Progenitor cell of endocrine pancreas (in vitro differentiated cells): ENCODE data around the gene UAP1. TPM values are rescaled to one million over a fixed set of nuclear protein-coding genes. Genes with fewer than 3 reads are reported as not detected.
"Not testable (repeated sequence)": the region's sequence is repeated elsewhere in the genome, so short reads cannot be mapped to it uniquely, and the experiment has no call there.

Experiments used
- DNase-seq: peaks from one replicate; pipeline ENCODE4 v3.0.0; 2021; ENCODE audit warnings: low spot score; ENCODE audit not compliant: unreplicated experiment
- H3K27ac Mint-ChIP-seq: 2 replicates; pipeline ENCODE4 v1.8.0; 2021; ENCODE audit warnings: mild to moderate bottlenecking, moderate library complexity, mixed read lengths
- H3K27me3 Mint-ChIP-seq: 2 replicates; pipeline ENCODE4 v1.8.0; 2021; ENCODE audit warnings: mixed read lengths
- H3K36me3 Mint-ChIP-seq: 2 replicates; pipeline ENCODE4 v1.8.0; 2022; ENCODE audit warnings: mixed read lengths; ENCODE audit not compliant: insufficient read depth
- H3K4me1 Mint-ChIP-seq: 2 replicates; pipeline ENCODE4 v1.8.0; 2021; ENCODE audit warnings: low read depth, mixed read lengths
- H3K4me3 Mint-ChIP-seq: 2 replicates; pipeline ENCODE4 v1.8.0; 2021; ENCODE audit warnings: low read depth, mild to moderate bottlenecking, moderate library complexity, mixed read lengths
- H3K9me3 Mint-ChIP-seq: 2 replicates; pipeline ENCODE4 v1.8.0; 2021; ENCODE audit warnings: low read depth, mixed read lengths
- CTCF ChIP-seq: fragments of 200-600 bp; sonication (generic); IDR thresholded peaks from one replicate; pipeline ENCODE4 v1.5.0; 2021; ENCODE audit warnings: antibody characterized with exemption, mild to moderate bottlenecking; ENCODE audit not compliant: unreplicated experiment
- total RNA-seq: library from RNA; stranded (reverse); gene quantifications from 2 replicates; pipeline ENCODE4 v1.2.1, GENCODE V29; 2021

Gene UAP1
- total RNA-seq, 1 donor from 2014 or later, result 30.8 TPM

DNA sequence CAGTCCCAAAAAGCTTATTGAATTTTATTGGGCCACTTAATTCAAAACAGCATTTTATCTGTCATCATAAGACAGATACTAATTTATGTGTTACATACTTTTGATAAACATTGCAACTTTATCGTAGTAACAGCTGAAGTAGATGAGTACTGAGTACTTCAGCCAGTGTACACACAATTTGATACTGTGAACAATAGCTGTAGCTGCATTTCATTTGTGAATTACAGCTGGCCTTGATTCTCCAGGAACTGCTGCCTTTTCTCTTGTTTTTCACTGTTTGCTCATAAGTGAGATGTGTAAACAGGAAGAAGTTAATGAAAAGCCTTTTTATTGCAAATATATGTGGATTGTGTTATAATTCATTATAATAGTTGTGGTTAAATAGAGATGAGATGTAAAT is 10.2 kb downstream of the UAP1 start:
- Mint-ChIP-seq H3K27ac (no peak overlapping the region), H3K9me3 (no peaks in the 10 kb centered on the region), H3K4me3 (no peak overlapping the region), H3K27me3 (no peaks in the 10 kb centered on the region), H3K4me1 (peaks cover 17% of the 10 kb centered on the region), H3K36me3 (peaks cover 6% of the 10 kb centered on the region)
- DNase-seq, result no peak
- TF ChIP-seq CTCF, result no peak

- H3K27ac Mint-ChIP-seq, result no peak overlapping the region
- DNase-seq, result no peak
- peaks cover 15% of the 10 kb centered on the region for H3K4me1 Mint-ChIP-seq
- peaks cover 2% of the 10 kb centered on the region for H3K36me3 Mint-ChIP-seq
- H3K4me3 Mint-ChIP-seq, result no peak overlapping the region
- H3K9me3 Mint-ChIP-seq, result no peaks in the 10 kb centered on the region
- no peaks in the 10 kb centered on the region for H3K27me3 Mint-ChIP-seq
- TF ChIP-seq CTCF, result no peak
Measured at GRCh38 chr1:162573136-162573535, 11.6 kb downstream of the UAP1 start.

DNA sequence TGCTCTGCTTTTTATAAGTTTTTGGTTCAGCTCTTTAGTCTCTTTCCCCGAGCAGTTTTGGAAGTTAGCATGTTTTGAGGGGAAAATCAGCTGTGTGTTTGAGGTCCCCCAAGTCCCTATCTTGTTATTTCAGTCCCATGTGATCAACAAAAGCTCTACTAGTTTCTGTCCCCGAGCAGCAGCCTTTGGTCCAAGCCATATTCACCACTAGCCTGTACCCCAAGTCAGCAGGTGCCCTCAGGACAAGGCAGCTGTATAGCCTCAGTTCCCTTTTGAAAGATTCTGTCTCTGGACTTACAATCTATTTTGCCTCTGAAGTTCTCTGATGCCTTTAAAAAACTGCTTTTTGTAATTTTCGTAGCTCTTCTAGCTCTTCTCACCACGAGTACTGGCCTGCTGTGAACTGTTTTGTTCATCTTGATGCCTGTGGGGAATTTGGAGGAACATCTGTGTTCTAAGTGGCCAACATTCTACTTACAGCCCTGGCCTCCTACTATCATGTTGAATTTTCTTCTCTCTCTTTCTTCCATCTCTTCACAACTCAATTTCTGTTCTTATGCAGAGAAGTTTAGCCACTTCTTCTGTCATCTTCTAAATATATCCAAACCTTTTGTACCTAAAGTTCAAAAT is 16.7 kb downstream of the UAP1 start:
- H3K4me3 Mint-ChIP-seq, result no peak overlapping the region
- no peaks in the 10 kb centered on the region for H3K9me3 Mint-ChIP-seq
- H3K27me3 Mint-ChIP-seq, result no peaks in the 10 kb centered on the region
- no peak for TF ChIP-seq CTCF
- no peaks in the 10 kb centered on the region for H3K4me1 Mint-ChIP-seq
- no peak overlapping the region for H3K27ac Mint-ChIP-seq
- no peak for DNase-seq
- H3K36me3 Mint-ChIP-seq, result peaks cover 7% of the 10 kb centered on the region

DNA sequence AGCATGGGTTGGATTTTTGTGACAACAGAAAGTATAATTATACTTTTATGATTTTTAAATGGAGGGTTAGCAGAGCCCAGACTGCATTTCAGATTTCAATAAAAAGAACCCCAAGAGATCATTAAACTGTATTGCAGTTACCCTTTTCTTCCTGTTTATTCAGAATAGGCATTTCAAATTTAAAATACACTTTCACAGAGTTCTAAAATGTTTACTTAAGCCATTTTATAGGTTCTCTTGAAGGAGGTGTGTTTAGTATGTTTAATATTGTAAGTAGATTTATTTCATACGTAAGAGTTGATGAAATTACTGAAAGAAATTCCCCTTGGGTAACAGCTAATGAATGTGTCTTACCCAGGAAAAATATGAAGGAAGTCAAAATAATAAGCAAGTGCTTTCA is 17.4 kb downstream of the UAP1 start:
- TF ChIP-seq CTCF, result no peak
- Mint-ChIP-seq H3K27me3 (no peaks in the 10 kb centered on the region), H3K4me1 (no peaks in the 10 kb centered on the region), H3K9me3 (no peaks in the 10 kb centered on the region), H3K27ac (no peak overlapping the region), H3K4me3 (no peak overlapping the region), H3K36me3 (peaks cover 7% of the 10 kb centered on the region)
- no peak for DNase-seq

DNA sequence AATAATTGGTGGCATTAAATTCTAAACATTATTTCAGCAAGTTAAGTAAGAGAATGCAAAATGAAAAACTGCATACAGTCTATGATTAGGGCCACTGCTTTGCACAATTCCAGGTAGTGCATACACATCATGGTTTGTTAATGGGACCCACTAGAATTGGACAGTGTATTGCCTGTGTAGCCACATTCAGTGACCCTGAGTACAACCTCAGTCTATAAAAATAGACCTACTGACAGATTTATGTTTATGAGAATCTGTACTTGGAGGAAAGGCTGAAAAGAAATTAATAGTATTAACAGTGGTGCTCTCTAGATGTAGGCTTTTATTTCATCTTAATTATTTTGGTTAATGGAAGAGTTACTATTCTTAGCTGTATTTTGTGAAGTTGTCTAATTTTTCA is 18.8 kb downstream of the UAP1 start:
- Mint-ChIP-seq H3K4me3 (no peak overlapping the region), H3K4me1 (no peaks in the 10 kb centered on the region), H3K9me3 (no peaks in the 10 kb centered on the region), H3K27ac (no peak overlapping the region), H3K36me3 (peaks cover 7% of the 10 kb centered on the region), H3K27me3 (no peaks in the 10 kb centered on the region)
- DNase-seq, result no peak
- TF ChIP-seq CTCF, result no peak

DNA sequence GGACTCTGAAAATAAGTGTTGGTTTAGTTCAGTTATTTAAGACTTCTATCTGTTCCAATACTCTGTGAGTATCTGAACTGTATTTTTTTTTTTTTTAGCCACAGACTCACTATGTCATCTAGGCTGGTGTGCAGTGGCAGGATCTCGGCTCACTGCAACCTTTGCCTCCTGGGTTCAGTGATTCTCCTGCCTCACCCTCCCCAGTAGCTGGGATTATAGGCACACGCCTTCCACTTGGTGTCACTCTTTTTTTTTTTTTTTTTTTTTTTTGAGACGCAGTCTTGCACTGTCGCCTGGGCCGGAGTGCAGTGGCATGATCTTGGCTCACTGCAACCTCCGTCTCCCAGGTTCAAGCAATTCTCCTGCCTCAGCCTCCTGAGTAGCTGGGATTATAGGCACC is 21.4 kb downstream of the UAP1 start:
- H3K4me1 Mint-ChIP-seq, H3K36me3 Mint-ChIP-seq, H3K4me3 Mint-ChIP-seq, DNase-seq, H3K27me3 Mint-ChIP-seq, H3K27ac Mint-ChIP-seq, H3K9me3 Mint-ChIP-seq: not testable (repeated sequence)

DNA sequence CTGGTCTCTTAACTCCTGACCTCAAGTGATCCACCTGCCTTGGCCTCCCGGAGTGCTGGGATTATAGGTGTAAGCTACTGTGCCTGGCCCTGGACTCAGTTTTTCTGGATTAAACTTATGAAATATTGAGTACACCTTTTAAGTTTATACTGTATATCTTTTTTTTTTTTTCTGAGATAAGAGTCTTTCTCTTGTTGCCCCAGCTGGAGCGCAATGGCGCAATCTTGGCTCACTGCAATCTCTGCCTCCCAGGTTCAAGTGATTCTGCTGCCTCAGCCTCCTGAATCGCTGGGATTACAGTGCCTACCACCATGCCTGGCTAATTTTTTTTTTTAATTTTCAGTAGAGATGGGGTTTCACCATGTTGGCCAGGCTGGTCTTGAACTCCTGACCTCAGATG is 23.6 kb downstream of the UAP1 start:
- DNase-seq, H3K27ac Mint-ChIP-seq, H3K4me3 Mint-ChIP-seq, H3K4me1 Mint-ChIP-seq, H3K9me3 Mint-ChIP-seq, H3K27me3 Mint-ChIP-seq: not testable (repeated sequence)
- peaks cover 12% of the 10 kb centered on the region for H3K36me3 Mint-ChIP-seq
